Mesothelial cell of epicardium (in vitro differentiated cells): ENCODE measurements around the gene ADIPOR2. TPM values are rescaled to one million over a fixed set of nuclear protein-coding genes. Genes with fewer than 3 reads are reported as not detected.

Experiments
- DNase-seq, 2 experiments: peaks; one replicate each; pipeline ENCODE4 v3.0.0; 2021; ENCODE audit warnings: low spot score in 2 of 2; ENCODE audit not compliant: unreplicated experiment in 2 of 2
- H3K27ac Mint-ChIP-seq: 2 replicates; pipeline ENCODE4 v1.8.0; 2021; ENCODE audit warnings: mixed read lengths
- H3K27me3 Mint-ChIP-seq: 2 replicates; pipeline ENCODE4 v1.8.0; 2021; ENCODE audit warnings: low read depth, mixed read lengths
- H3K36me3 Mint-ChIP-seq: 2 replicates; pipeline ENCODE4 v1.8.0; 2021; ENCODE audit warnings: mixed read lengths
- H3K4me1 Mint-ChIP-seq: 2 replicates; pipeline ENCODE4 v1.8.0; 2021; ENCODE audit warnings: mixed read lengths
- H3K4me3 Mint-ChIP-seq: 2 replicates; pipeline ENCODE4 v1.8.0; 2021; ENCODE audit warnings: mild to moderate bottlenecking, moderate library complexity, mixed read lengths
- H3K9me3 Mint-ChIP-seq: 2 replicates; pipeline ENCODE4 v1.8.0; 2021; ENCODE audit warnings: mixed read lengths
- total RNA-seq: library from RNA; stranded (reverse); gene quantifications from 3 replicates; pipeline ENCODE4 v1.2.1, GENCODE V29; 2021
- TF ChIP-seq, protein P1 (sequence below): fragments of 200-600 bp; sonication (generic); IDR thresholded peaks from one replicate; pipeline ENCODE4 v1.5.0; 2021; ENCODE audit warnings: antibody characterized with exemption; ENCODE audit not compliant: unreplicated experiment

ADIPOR2 gene
- total RNA-seq, 1 donor from 2014 or later: 77.2 TPM

- Mint-ChIP-seq H3K27ac (no peak overlapping the region), H3K9me3 (no peaks in the 10 kb centered on the region), H3K4me1 (no peaks in the 10 kb centered on the region), H3K27me3 (peaks cover 19% of the 10 kb centered on the region), H3K4me3 (no peak overlapping the region), H3K36me3 (no peaks in the 10 kb centered on the region)
- no peak for DNase-seq
- TF ChIP-seq, protein P1, sequence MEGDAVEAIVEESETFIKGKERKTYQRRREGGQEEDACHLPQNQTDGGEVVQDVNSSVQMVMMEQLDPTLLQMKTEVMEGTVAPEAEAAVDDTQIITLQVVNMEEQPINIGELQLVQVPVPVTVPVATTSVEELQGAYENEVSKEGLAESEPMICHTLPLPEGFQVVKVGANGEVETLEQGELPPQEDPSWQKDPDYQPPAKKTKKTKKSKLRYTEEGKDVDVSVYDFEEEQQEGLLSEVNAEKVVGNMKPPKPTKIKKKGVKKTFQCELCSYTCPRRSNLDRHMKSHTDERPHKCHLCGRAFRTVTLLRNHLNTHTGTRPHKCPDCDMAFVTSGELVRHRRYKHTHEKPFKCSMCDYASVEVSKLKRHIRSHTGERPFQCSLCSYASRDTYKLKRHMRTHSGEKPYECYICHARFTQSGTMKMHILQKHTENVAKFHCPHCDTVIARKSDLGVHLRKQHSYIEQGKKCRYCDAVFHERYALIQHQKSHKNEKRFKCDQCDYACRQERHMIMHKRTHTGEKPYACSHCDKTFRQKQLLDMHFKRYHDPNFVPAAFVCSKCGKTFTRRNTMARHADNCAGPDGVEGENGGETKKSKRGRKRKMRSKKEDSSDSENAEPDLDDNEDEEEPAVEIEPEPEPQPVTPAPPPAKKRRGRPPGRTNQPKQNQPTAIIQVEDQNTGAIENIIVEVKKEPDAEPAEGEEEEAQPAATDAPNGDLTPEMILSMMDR: no peak
Observed at GRCh38 chr12:1811281-1811947, 120.5 kb downstream of the ADIPOR2 start.

GRCh38 chr12:1811948-1812291, 121.0 kb downstream of the ADIPOR2 start:
- DNase-seq: no peak
- Mint-ChIP-seq H3K4me1 (no peaks in the 10 kb centered on the region), H3K4me3 (no peak overlapping the region), H3K9me3 (no peaks in the 10 kb centered on the region), H3K36me3 (no peaks in the 10 kb centered on the region), H3K27me3 (peaks cover 23% of the 10 kb centered on the region), H3K27ac (no peak overlapping the region)
- TF ChIP-seq, protein P1: no peak

DNA sequence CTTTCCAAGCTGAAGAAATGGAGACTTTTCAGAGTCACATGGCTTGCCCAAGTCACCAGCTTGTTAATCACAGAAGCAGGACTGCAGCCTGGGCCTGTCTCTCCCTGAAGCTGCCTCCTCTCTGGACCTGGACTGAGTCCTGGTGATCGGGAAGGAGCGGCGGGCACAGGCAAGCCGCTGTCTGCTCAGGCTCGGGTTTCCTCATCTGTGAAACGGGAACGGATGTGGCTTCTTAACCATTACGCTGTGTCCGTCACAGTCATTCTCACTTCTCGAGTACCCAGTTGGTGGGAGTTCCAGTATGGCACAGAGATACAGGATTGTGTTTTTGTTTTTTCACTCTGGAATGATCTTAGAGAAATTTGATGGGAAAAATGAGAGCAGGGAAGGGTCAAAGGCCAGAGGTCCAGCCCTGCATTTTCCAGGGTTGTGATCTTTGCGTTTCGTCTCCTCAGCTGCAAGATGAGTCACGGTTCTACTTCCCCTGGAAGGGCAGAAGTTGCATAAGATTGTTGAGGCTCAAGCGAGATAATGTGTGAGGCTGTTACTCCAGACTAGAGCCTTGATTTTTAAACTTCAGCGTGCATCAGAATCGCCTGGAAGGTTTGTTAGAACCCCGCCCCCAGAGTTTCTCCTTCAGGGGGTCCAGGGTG, 121.9 kb downstream of the ADIPOR2 start:
- Mint-ChIP-seq H3K27ac (no peak overlapping the region), H3K9me3 (no peaks in the 10 kb centered on the region), H3K27me3 (peaks cover 28% of the 10 kb centered on the region), H3K36me3 (no peaks in the 10 kb centered on the region), H3K4me3 (no peak overlapping the region), H3K4me1 (no peaks in the 10 kb centered on the region)
- TF ChIP-seq, protein P1: no peak
- no peak for DNase-seq

DNA sequence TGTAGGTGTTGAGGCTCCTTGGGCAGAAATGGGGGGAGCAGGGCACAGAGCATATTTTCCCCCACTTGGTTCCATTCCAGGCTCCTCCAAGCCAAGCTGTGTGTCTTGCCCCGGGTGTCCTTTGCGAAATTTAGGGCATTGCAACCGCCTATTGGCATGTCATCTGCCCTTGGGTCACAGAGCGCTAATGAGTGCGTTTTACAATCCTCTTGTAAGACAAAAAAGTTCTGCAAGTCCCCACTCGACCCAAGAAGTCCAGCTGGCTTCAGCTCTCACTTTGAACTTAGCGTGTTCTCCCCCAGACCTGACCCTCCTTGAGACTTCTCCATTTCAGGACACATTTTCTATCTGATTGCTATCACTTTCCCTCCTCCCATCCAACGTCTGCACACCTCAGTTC, 123.4 kb downstream of the ADIPOR2 start:
- Mint-ChIP-seq H3K27me3 (peaks cover 32% of the 10 kb centered on the region), H3K9me3 (no peaks in the 10 kb centered on the region), H3K36me3 (no peaks in the 10 kb centered on the region), H3K27ac (no peak overlapping the region), H3K4me3 (no peak overlapping the region), H3K4me1 (no peaks in the 10 kb centered on the region)
- TF ChIP-seq, protein P1: no peak
- DNase-seq: no peak

DNA sequence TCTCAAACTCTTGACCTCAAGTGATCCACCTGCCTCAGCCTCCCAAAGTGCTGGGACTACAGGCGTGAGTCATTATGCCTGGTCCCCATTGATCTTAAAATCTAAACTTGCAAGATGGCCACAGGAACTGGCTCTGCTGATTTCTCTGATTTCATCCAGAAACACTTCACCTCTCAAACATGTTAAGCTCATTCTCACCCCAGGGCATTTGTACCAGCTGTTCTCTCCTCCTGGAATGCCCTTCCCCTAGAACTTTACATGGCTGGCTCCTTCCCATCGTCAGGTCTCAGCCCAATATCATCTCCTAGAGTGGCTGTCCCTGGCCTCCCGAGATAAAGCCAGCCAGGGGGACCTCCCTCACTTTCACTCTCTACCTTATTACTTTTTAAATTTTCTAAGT, 124.2 kb downstream of the ADIPOR2 start:
- Mint-ChIP-seq H3K9me3 (no peaks in the 10 kb centered on the region), H3K4me1 (no peaks in the 10 kb centered on the region), H3K4me3 (no peak overlapping the region), H3K27ac (no peak overlapping the region), H3K36me3 (no peaks in the 10 kb centered on the region), H3K27me3 (peaks cover 40% of the 10 kb centered on the region)
- DNase-seq: no peak
- TF ChIP-seq, protein P1: no peak
